ENCODE measurements around the gene KCNJ6. TPM values are rescaled to one million over a fixed set of nuclear protein-coding genes. Genes with fewer than 3 reads are reported as not detected.
A peak's percentile ranks its signal among the peaks of the same experiment; 100 is the strongest.

Gene KCNJ6
- total RNA-seq, 2 experiments from 2014 or later = not detected

DNA sequence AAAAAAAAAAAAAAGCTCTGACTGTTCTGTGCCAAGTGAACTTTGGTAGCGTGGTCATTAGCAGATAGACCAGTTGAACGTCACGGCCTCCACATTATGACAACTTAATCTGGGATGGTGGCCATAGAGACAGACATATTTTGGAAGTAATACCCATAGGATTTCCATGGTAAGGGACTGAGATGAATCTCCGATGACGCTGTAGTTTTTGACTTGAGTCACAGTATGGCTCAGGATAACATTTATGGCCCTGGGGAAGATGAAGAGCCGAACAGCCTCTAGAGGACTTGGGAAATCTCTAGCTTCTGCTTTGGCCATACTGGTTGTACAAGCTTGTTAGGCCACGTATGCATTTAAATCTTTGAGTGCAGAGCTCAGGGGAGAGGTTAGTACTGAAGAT, 214.0 kb downstream of the KCNJ6 start:
- no TSS peak for BruUV-seq (replicated peaks)
- ChIA-PET POLR2A (no interaction called here), CTCF (ENCODE audit: unreplicated experiment) (no interaction called here)
- Histone ChIP-seq H3K27ac (ENCODE audit: low read depth, low read length, poor library complexity, severe bottlenecking) (no peak overlapping the region), H3K36me3 (ENCODE audit: insufficient read depth, low read length) (no peaks in the 10 kb centered on the region), H3K4me3 (ENCODE audit: low read depth, low read length, poor library complexity, severe bottlenecking) (no peak overlapping the region), H3K9me3 (ENCODE audit: low read length) (no peaks in the 10 kb centered on the region), H3K4me1 (ENCODE audit: insufficient read depth, low read length, poor library complexity, severe bottlenecking) (peaks cover 7% of the 10 kb centered on the region), H3K9me2 (ENCODE audit: insufficient read depth, low read length) (no peaks in the 10 kb centered on the region), H3K4me2 (ENCODE audit: low read length) (no peak overlapping the region), H2AFZ (ENCODE audit: low read length) (no peak overlapping the region), H4K20me1 (ENCODE audit: insufficient read depth, low read length) (no peaks in the 10 kb centered on the region), H3K79me2 (ENCODE audit: insufficient read depth, low read depth, low read length) (no peaks in the 10 kb centered on the region)
- intact Hi-C loops (cut with micrococcal nuclease; ENCODE audit: unreplicated experiment) = no loop called here
- TF ChIP-seq, protein P1, sequence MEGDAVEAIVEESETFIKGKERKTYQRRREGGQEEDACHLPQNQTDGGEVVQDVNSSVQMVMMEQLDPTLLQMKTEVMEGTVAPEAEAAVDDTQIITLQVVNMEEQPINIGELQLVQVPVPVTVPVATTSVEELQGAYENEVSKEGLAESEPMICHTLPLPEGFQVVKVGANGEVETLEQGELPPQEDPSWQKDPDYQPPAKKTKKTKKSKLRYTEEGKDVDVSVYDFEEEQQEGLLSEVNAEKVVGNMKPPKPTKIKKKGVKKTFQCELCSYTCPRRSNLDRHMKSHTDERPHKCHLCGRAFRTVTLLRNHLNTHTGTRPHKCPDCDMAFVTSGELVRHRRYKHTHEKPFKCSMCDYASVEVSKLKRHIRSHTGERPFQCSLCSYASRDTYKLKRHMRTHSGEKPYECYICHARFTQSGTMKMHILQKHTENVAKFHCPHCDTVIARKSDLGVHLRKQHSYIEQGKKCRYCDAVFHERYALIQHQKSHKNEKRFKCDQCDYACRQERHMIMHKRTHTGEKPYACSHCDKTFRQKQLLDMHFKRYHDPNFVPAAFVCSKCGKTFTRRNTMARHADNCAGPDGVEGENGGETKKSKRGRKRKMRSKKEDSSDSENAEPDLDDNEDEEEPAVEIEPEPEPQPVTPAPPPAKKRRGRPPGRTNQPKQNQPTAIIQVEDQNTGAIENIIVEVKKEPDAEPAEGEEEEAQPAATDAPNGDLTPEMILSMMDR (conservative IDR thresholded peaks at IDR 0.05; ENCODE audit: low read length) = no peak
- TF ChIP-seq EZH2phosphoT487 (IDR thresholded peaks at IDR 0.05; ENCODE audit: borderline replicate concordance, low read depth, low read length) = no peak
- no peak for DNase-seq (ENCODE audit: low spot score)

DNA sequence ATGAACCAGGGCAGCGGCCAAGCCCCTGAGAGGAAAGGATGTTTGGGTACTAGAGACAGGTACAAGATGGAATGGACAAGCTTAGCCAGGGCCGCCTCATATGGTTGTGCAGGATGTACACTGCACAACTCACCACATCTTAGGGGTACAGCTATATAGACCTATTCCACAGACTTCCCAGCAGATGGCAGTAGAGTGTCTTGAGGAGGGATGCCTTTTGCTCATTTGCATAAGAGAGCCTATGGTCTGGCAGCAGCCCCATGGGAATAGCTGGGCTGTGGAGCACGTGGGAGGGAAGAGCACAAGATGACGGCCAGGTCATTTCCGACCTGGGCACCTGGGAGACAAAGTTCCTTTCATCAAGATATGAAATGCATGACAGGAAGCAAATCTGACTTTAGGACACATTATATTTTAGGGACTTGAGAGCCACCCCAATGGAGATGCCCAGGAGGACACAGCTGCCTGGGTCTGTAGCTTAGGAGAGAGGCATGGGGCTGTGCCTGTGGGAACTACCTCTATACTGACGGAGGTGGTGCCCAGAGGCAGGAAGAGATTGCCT, 215.5 kb downstream of the KCNJ6 start:
- POLR2A ChIA-PET = interaction anchor here (0.6 kb wide), 2 partner anchors 20 to 1066 kb away, joined by 3 read pairs; no protein-coding TSS in a partner anchor

More for the DNA sequence above, 215.5 kb downstream of the KCNJ6 start:
- Histone ChIP-seq H3K4me1 (ENCODE audit: insufficient read depth, low read length, poor library complexity, severe bottlenecking) (peaks cover 7% of the 10 kb centered on the region), H4K20me1 (ENCODE audit: insufficient read depth, low read length) (no peaks in the 10 kb centered on the region), H3K36me3 (ENCODE audit: insufficient read depth, low read length) (no peaks in the 10 kb centered on the region), H3K9me2 (ENCODE audit: insufficient read depth, low read length) (no peaks in the 10 kb centered on the region), H3K9me3 (ENCODE audit: low read length) (no peaks in the 10 kb centered on the region), H3K4me3 (ENCODE audit: low read depth, low read length, poor library complexity, severe bottlenecking) (no peak overlapping the region), H3K27ac (ENCODE audit: low read depth, low read length, poor library complexity, severe bottlenecking) (no peak overlapping the region), H3K79me2 (ENCODE audit: insufficient read depth, low read depth, low read length) (no peaks in the 10 kb centered on the region), H2AFZ (ENCODE audit: low read length) (peak overlapping the region; percentile 62; the same call in 1 of the 2 replicates), H3K4me2 (ENCODE audit: low read length) (peak overlapping the region; percentile 45)
- CTCF ChIA-PET (ENCODE audit: unreplicated experiment) = no interaction called here
- no peak for TF ChIP-seq EZH2phosphoT487 (IDR thresholded peaks at IDR 0.05; ENCODE audit: borderline replicate concordance, low read depth, low read length)
- TF ChIP-seq, protein P1 (conservative IDR thresholded peaks at IDR 0.05; ENCODE audit: low read length) = peak; percentile 81
- no TSS peak for BruUV-seq (replicated peaks)
- intact Hi-C loops (cut with micrococcal nuclease; ENCODE audit: unreplicated experiment) = loop anchor here (1.0 kb wide), 1 partner anchor 459 kb away; no protein-coding TSS in a partner anchor
- DNase-seq (ENCODE audit: low spot score) = peak; percentile 90
